GM12864 (cell line): ENCODE measurements around the gene LSAMP.

ENCODE experiments used
- DNase-seq: peaks from one replicate; pipeline ENCODE4 v3.0.0-alpha.2; 2011; ENCODE audit warnings: low read depth
- H3K4me3 ChIP-seq: 2 replicates; pipeline ENCODE4 v1.5.1; 2011; ENCODE audit warnings: mild to moderate bottlenecking, low read depth, low read length, control low read depth
- CTCF ChIP-seq: IDR thresholded peaks from 2 replicates; pipeline ENCODE4 v1.5.1; 2011; ENCODE audit warnings: low read depth, mild to moderate bottlenecking, moderate library complexity, low read length, control low read depth, inconsistent platforms; ENCODE audit errors: missing control alignments

The LSAMP gene

GRCh38 chr3:116378077-116378476 is 67.2 kb downstream of the LSAMP start:
- DNase-seq = no peak
- H3K4me3 ChIP-seq = no peak overlapping the region
- no peak for TF ChIP-seq CTCF

- no peak for DNase-seq
- no peak overlapping the region for H3K4me3 ChIP-seq
- TF ChIP-seq CTCF = no peak
Observed at GRCh38 chr3:116374901-116375300, 70.4 kb downstream of the LSAMP start.

DNA sequence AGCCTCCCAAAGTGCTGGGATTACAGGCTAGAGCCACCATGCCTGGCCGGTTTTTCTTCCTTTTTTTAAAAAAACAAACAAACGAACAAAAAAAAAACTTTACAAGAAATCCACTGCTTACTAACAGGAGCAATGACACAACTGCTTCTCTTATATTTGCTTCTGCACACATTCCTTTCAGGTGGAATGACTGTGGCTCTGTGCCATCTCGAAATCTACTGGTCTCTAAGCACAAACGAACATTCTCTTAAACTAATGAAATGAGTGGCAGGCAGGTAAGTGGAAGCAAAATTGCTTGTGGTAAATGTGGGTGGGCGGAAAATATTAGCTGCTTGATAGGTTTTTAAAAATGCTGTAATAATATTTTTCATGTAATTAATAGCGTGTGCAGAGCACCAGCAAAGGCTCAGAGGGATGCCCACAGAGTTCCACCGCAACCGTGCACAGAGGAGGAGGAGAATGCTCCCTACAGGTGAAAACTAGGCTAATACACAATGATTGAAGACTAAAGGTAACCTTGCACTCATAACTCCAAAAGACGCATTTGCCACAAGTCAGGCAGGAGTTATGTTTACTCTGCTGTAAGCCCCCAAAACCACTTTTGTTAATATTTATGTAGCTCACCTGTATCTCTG is 77.4 kb downstream of the LSAMP start:
- TF ChIP-seq CTCF = no peak
- DNase-seq = no peak
- H3K4me3 ChIP-seq = no peak overlapping the region

DNA sequence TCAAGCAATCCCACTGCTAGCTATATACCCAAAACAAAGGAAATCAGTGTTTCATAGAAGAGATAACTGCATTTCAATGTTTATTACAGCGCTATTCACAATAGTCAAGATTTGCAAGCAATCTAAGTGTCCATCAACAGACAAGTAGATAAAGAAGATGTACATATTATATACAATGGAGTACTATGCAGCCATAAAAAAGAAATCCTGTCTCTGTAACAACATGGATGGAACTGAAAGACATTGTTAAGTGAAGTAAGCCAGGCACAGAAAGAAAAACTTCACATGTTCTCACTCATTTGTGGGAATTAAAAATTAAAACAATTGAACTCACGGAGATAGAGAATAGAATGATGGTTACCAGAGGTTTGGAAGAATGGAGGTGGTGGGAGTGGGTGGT is 89.2 kb downstream of the LSAMP start:
- TF ChIP-seq CTCF = no peak
- H3K4me3 ChIP-seq = no peak overlapping the region
- DNase-seq = no peak

DNA sequence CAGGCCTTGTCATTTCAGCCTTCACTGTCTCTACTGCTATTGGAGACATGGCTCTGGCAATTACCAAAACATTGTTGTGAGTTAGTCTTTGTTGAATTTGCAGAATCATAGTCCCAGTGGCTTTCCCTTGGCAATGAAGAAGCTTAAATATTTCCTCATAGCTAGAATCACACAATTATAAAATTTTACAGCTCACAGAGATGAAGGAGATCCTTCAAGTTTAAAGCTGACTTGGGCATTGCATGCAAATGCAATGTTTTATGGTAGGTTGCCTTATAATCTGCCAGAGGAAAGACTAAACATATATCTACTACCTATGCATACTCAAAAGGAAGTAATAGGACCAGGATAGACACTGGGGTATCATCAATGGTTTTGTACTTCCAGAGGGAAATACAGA is 90.9 kb downstream of the LSAMP start:
- TF ChIP-seq CTCF = no peak
- H3K4me3 ChIP-seq = no peak overlapping the region
- DNase-seq = no peak

DNA sequence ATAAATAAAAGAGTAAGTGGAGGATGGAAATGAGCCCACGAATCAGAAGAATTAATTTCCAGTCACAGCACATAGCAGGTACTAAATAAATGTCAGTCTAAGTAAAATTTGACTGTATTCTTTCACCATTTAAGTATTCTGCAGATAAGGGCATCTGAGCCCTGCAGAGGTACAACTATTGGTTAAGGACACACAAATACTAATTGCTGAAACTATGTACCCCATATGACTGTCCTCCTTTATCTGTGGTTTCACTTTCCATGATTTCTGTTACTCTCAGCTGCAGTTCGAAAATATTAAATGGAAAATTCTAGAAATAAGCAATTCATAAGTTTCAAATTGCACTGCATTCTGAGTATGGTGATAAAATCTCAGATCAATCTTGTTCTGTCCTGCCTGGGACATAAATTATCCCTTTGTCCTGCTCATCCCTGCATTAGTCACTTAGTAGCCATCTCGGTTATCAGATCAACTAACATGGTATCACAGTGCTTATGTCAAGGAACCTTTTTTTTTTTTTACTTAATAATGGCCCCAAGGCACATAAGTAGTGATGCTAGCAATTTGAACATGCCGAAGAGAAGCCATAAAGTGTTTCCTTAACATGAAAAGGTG is 95.1 kb downstream of the LSAMP start:
- H3K4me3 ChIP-seq = no peak overlapping the region
- DNase-seq = no peak
- no peak for TF ChIP-seq CTCF

DNA sequence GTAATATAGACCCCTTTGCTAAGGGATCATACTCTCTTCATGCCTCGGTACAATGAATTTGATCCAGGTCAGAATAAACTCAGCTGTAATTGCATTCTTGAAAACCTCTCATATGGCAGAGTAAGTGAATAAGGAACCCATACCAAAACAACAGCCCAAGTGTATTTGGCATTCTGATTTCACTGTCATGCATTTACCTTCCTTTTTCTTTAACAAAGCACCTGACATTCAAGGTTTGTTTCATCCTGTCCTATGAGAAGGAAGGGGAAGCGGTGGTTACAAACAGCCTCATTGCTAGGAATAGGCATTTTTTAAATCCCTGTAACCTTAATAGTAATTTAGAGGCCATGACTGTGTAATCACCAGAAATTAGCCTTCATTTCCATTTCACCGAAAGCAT is 97.1 kb downstream of the LSAMP start:
- no peak for DNase-seq
- no peak overlapping the region for H3K4me3 ChIP-seq
- TF ChIP-seq CTCF = no peak
